Left lung (tissue), 10 donors: Measurements from ENCODE around the gene CERKL. TPM values are rescaled to one million over a fixed set of nuclear protein-coding genes. Genes with fewer than 3 reads are reported as not detected.

Experiments used
- ATAC-seq: fragments of 200-7000 bp; cut with Tn5 transposase; one replicate; pipeline ENCODE4 v1.9.1; 2020; ENCODE audit warnings: moderate library complexity
- DNase-seq, 4 donors: peaks; one replicate each; pipeline ENCODE4 v3.0.0-alpha.2; 2013 to 2020
- H3K27ac ChIP-seq, 2 donors: fragments of 200-600 bp; sonication (generic) in 1 of 2; one replicate each; pipeline versions ENCODE4 v1.5.0 to v1.8.0; 2020 to 2021
- H3K27me3 ChIP-seq, 2 donors: fragments of 200-600 bp; sonication (generic) in 1 of 2; one replicate each; pipeline versions ENCODE4 v1.5.0 to v1.8.0; 2020 to 2021
- H3K36me3 ChIP-seq, 2 donors: fragments of 200-600 bp; sonication (generic) in 1 of 2; one replicate each; pipeline versions ENCODE4 v1.5.0 to v1.8.0; 2020 to 2021
- H3K4me1 ChIP-seq, 2 donors: fragments of 200-600 bp; one replicate each; pipeline ENCODE4 v1.8.0; 2021
- H3K4me3 ChIP-seq, 2 donors: fragments of 200-600 bp; sonication (generic) in 1 of 2; one replicate each; pipeline versions ENCODE4 v1.5.0 to v1.8.0; 2020 to 2021; ENCODE audit warnings: mild to moderate bottlenecking in 1 of 2
- H3K9me3 ChIP-seq, 2 donors: fragments of 200-600 bp; sonication (generic) in 1 of 2; one replicate each; pipeline versions ENCODE4 v1.5.0 to v1.8.0; 2020 to 2021
- CTCF ChIP-seq, 2 donors: fragments of 200-600 bp; sonication (generic) in 1 of 2; IDR thresholded peaks; one replicate each; pipeline versions ENCODE4 v1.5.0 to v1.8.0; 2021; ENCODE audit warnings: antibody characterized with exemption in 2 of 2
- intact Hi-C, 2 donors: fragments of 100-400 bp; cut with DNase I; formaldehyde crosslinking; loops; one replicate each; pipeline versions ENCODE4 v1.11.2 to v1.14.2; 2022
- polyA plus RNA-seq, 6 donors: library from polyadenylated mRNA; unstranded; fragments of 120-200 nt; gene quantifications; one replicate each; pipeline ENCODE4 v1.2.1, GENCODE V29; 2013; ENCODE audit not compliant: insufficient read length in 6 of 6
- total RNA-seq, 2 donors: library from RNA; stranded (reverse); fragmentation: NEBNext Ultra II Directional; extraction: Animal tissue kit (Norgen Biotek cat#: 25700); gene quantifications; one replicate each; pipeline ENCODE4 v1.2.1, GENCODE V29; 2021
- donor health status: DM: no; HTN: yes; CAD: no.
- donor health status: DM: no; HTN: no; CAD: no.

The CERKL gene
- total and polyA plus RNA-seq, 8 donors = 0.41 to 10.1 (median 7.6) TPM

- DNase-seq (peak in 1 of 4 donors; percentile 28), ATAC-seq (no peak)
- no peaks in the 10 kb centered on the region for H3K4me1 ChIP-seq
- no peak overlapping the region for H3K4me3 ChIP-seq
- H3K9me3 ChIP-seq = no peaks in the 10 kb centered on the region
- no peaks in the 10 kb centered on the region for H3K27me3 ChIP-seq
- intact Hi-C loops = no loop called here
- peaks cover 0 to 28% of the 10 kb centered on the region in 2 donors for H3K36me3 ChIP-seq
- no peak for TF ChIP-seq CTCF (IDR thresholded peaks at IDR 0.05)
- H3K27ac ChIP-seq = no peak overlapping the region
Measured at GRCh38 chr2:181523756-181524155, 133.1 kb downstream of the CERKL start.

GRCh38 chr2:181520253-181520652, 136.7 kb downstream of the CERKL start:
- no peaks in the 10 kb centered on the region for H3K9me3 ChIP-seq
- H3K4me1 ChIP-seq = no peaks in the 10 kb centered on the region
- H3K27me3 ChIP-seq = no peaks in the 10 kb centered on the region
- TF ChIP-seq CTCF (IDR thresholded peaks at IDR 0.05) = no peak
- no peak overlapping the region for H3K4me3 ChIP-seq
- H3K27ac ChIP-seq = no peak overlapping the region
- ATAC-seq = no peak
- intact Hi-C loops = no loop called here
- DNase-seq = no peak
- H3K36me3 ChIP-seq = peaks cover 0 to 9% of the 10 kb centered on the region in 2 donors

GRCh38 chr2:181517685-181518301, 139.1 kb downstream of the CERKL start:
- TF ChIP-seq CTCF (IDR thresholded peaks at IDR 0.05) = no peak
- Histone ChIP-seq H3K9me3 (no peaks in the 10 kb centered on the region), H3K27me3 (no peaks in the 10 kb centered on the region), H3K36me3 (peaks cover 0 to 12% of the 10 kb centered on the region in 2 donors), H3K4me1 (no peaks in the 10 kb centered on the region), H3K4me3 (no peak overlapping the region), H3K27ac (no peak overlapping the region)
- intact Hi-C loops = no loop called here
- ATAC-seq (peak; percentile 61), DNase-seq (no peak)

DNA sequence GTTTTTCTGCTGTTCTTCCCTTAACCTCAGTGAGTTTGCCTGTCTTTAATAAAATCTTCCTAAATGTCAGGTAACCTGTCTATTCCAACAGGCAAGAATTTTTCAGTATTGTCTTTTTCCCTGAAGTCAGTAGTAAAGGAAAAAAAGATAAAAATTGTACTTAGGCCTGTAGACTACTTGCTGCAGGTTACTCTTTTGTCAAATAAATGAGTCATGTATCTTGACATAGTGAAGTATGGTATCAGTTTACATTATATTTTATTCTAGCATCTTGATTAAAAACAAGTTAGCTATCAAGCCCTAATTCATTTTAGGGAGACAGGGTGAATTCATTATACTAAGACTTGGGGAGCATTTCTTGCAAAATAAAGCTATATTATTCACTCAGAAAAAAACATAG, 139.9 kb downstream of the CERKL start:
- Histone ChIP-seq H3K27ac (no peak overlapping the region), H3K4me1 (no peaks in the 10 kb centered on the region), H3K36me3 (peaks cover 0 to 9% of the 10 kb centered on the region in 2 donors), H3K4me3 (no peak overlapping the region), H3K27me3 (no peaks in the 10 kb centered on the region), H3K9me3 (no peaks in the 10 kb centered on the region)
- DNase-seq = no peak
- intact Hi-C loops = no loop called here
- no peak for ATAC-seq
- TF ChIP-seq CTCF (IDR thresholded peaks at IDR 0.05) = no peak

- H3K27me3 ChIP-seq = no peaks in the 10 kb centered on the region
- no peak for TF ChIP-seq CTCF (IDR thresholded peaks at IDR 0.05)
- H3K27ac ChIP-seq = no peak overlapping the region
- H3K4me3 ChIP-seq = no peak overlapping the region
- ATAC-seq = no peak
- no peaks in the 10 kb centered on the region for H3K4me1 ChIP-seq
- intact Hi-C loops = no loop called here
- no peaks in the 10 kb centered on the region for H3K9me3 ChIP-seq
- peaks cover 0 to 13% of the 10 kb centered on the region in 2 donors for H3K36me3 ChIP-seq
- DNase-seq = no peak
Measured at GRCh38 chr2:181515719-181516118, 141.2 kb downstream of the CERKL start.
